Stomach smooth muscle (tissue), 2 donors: ENCODE results near the gene BORCS5.

Source experiments
- H3K27ac ChIP-seq: one replicate; pipeline ENCODE4 v1.7.0; 2013; ENCODE audit warnings: mild to moderate bottlenecking, low read length, inconsistent platforms
- H3K27me3 ChIP-seq, 2 donors: one replicate each; pipeline ENCODE4 v1.7.0; 2013; ENCODE audit warnings: low read length in 2 of 2; ENCODE audit not compliant: insufficient read depth in 2 of 2, control insufficient read depth in 1 of 2
- H3K36me3 ChIP-seq, 2 donors: one replicate each; pipeline ENCODE4 v1.7.0; 2013; ENCODE audit warnings: low read length in 2 of 2; ENCODE audit not compliant: control insufficient read depth in 2 of 2, insufficient read depth in 2 of 2
- H3K4me1 ChIP-seq: one replicate; pipeline ENCODE4 v1.7.0; 2013; ENCODE audit warnings: low read length; ENCODE audit not compliant: control insufficient read depth, insufficient read depth
- H3K4me3 ChIP-seq, 2 donors: one replicate each; pipeline ENCODE4 v1.7.0; 2013; ENCODE audit warnings: low read length in 2 of 2
- H3K9ac ChIP-seq, 2 donors: one replicate each; pipeline ENCODE4 v1.7.0; 2013; ENCODE audit warnings: low read length in 2 of 2, mild to moderate bottlenecking in 1 of 2
- H3K9me3 ChIP-seq, 2 donors: one replicate each; pipeline ENCODE4 v1.7.0; 2013; ENCODE audit warnings: low read length in 2 of 2; ENCODE audit not compliant: control insufficient read depth in 2 of 2
- donor health status: healthy.
- donor health status: Pancreatic carcinoma.

The BORCS5 gene

DNA sequence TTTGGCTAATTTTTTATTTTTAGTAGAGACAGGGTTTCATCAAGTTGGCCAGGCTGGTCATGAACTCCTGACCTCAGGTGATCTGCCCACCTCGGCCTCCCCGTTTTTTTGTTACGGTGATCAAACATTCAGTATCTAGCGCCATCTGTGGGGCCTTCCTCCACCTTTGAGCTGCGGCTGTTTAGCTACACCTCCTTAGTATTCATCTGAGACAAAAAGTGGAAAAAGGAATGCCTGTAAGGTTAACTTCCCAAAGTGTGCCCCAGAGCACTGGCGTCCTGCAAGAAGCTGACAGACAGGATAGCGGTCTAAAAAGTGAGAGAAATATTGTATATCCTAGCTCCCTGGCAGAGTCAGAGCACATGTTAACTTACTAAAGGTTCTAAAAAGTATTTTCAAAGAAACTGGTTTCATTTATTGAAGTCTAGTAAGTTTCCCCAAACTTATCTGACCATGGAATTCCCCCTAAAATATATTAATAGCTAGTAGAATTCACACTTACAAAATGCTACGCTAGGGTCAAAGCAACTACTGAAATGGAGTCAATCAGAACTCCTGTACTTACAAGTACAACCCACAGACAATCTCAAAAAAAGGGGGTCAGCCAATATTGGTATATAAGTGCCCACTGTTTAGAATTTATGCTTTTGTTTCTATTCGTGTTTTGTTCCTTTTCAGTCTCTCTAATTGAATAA, 146.7 kb downstream of the BORCS5 start:
- peaks cover 0 to 6% of the 10 kb centered on the region in 2 donors for H3K36me3 ChIP-seq
- H3K9ac ChIP-seq = no peak overlapping the region
- no peaks in the 10 kb centered on the region for H3K9me3 ChIP-seq
- no peaks in the 10 kb centered on the region for H3K27me3 ChIP-seq
- H3K4me1 ChIP-seq = no peaks in the 10 kb centered on the region
- no peak overlapping the region for H3K4me3 ChIP-seq
- no peak overlapping the region for H3K27ac ChIP-seq

GRCh38 chr12:12505544-12506495, 148.9 kb downstream of the BORCS5 start:
- Histone ChIP-seq H3K9me3 (no peaks in the 10 kb centered on the region), H3K4me1 (no peaks in the 10 kb centered on the region), H3K27ac (peak overlapping the region; percentile 26), H3K9ac (no peak overlapping the region), H3K27me3 (no peaks in the 10 kb centered on the region), H3K4me3 (peak overlapping the region in 1 of 2 donors; percentile 9), H3K36me3 (no peaks in the 10 kb centered on the region)

- H3K9ac ChIP-seq = no peak overlapping the region
Observed at GRCh38 chr12:12506496-12506890, 149.6 kb downstream of the BORCS5 start.

GRCh38 chr12:12507121-12507520, 150.2 kb downstream of the BORCS5 start:
- no peaks in the 10 kb centered on the region for H3K4me1 ChIP-seq
- H3K4me3 ChIP-seq = no peak overlapping the region
- no peaks in the 10 kb centered on the region for H3K9me3 ChIP-seq
- H3K9ac ChIP-seq = no peak overlapping the region
- H3K36me3 ChIP-seq = no peaks in the 10 kb centered on the region
- H3K27ac ChIP-seq = no peak overlapping the region
- no peaks in the 10 kb centered on the region for H3K27me3 ChIP-seq

More at GRCh38 chr12:12506496-12506890, 149.6 kb downstream of the BORCS5 start:
- H3K27ac ChIP-seq = no peak overlapping the region
- no peaks in the 10 kb centered on the region for H3K36me3 ChIP-seq
- no peak overlapping the region for H3K4me3 ChIP-seq
- no peaks in the 10 kb centered on the region for H3K4me1 ChIP-seq
- H3K9me3 ChIP-seq = no peaks in the 10 kb centered on the region
- H3K27me3 ChIP-seq = no peaks in the 10 kb centered on the region

GRCh38 chr12:12508612-12509011, 151.7 kb downstream of the BORCS5 start:
- Histone ChIP-seq H3K36me3 (no peaks in the 10 kb centered on the region), H3K9me3 (no peaks in the 10 kb centered on the region)

GRCh38 chr12:12510141-12510540, 153.3 kb downstream of the BORCS5 start:
- Histone ChIP-seq H3K36me3 (no peaks in the 10 kb centered on the region), H3K4me3 (no peak overlapping the region), H3K9me3 (no peaks in the 10 kb centered on the region), H3K27me3 (no peaks in the 10 kb centered on the region), H3K4me1 (no peaks in the 10 kb centered on the region), H3K9ac (no peak overlapping the region), H3K27ac (no peak overlapping the region)

More at GRCh38 chr12:12508612-12509011, 151.7 kb downstream of the BORCS5 start:
- Histone ChIP-seq H3K4me1 (no peaks in the 10 kb centered on the region), H3K27ac (no peak overlapping the region), H3K27me3 (no peaks in the 10 kb centered on the region), H3K4me3 (no peak overlapping the region), H3K9ac (no peak overlapping the region)

GRCh38 chr12:12510551-12510950, 153.7 kb downstream of the BORCS5 start:
- H3K4me1 ChIP-seq = no peaks in the 10 kb centered on the region
- H3K9ac ChIP-seq = no peak overlapping the region
- no peak overlapping the region for H3K4me3 ChIP-seq
- no peaks in the 10 kb centered on the region for H3K27me3 ChIP-seq
- no peaks in the 10 kb centered on the region for H3K36me3 ChIP-seq
- H3K9me3 ChIP-seq = no peaks in the 10 kb centered on the region
- H3K27ac ChIP-seq = no peak overlapping the region

DNA sequence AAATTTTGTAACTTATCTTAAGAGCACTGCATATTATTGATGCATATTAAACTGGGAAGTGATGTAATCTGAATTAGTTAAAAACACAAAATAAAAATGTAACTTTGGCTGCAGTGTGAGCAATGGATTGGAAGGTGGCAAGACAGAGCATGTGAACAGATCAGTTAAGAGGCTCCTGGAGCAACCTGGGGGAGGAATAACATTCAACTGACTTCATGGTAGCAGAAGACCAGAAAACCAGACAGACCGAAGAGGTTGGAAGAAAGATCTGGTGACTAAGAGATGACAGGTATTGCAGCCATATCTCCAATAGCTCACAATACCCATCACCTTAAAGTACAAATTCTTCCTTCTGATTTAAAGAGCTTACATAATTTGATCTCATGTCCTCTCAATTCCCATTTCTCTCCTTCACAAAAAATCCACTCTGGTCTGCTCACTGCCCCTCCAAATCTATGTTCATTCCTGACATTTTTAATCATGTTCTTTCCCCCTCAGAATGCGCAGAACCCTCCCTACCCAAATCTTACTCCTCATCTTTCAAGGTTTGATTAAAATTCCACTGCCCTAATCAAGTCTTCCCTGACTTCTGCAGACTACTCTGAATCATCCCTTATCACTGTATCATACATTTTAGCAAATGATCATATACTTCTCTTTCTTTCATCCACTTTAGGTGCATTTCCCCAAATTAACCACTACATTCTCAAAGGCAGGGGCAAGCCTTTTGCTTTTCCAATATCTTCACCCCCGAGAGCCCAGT, 154.3 kb downstream of the BORCS5 start:
- H3K4me3 ChIP-seq = no peak overlapping the region
- no peaks in the 10 kb centered on the region for H3K9me3 ChIP-seq
- no peaks in the 10 kb centered on the region for H3K4me1 ChIP-seq
- H3K27ac ChIP-seq = no peak overlapping the region
- H3K36me3 ChIP-seq = no peaks in the 10 kb centered on the region
- no peak overlapping the region for H3K9ac ChIP-seq
- H3K27me3 ChIP-seq = no peaks in the 10 kb centered on the region

DNA sequence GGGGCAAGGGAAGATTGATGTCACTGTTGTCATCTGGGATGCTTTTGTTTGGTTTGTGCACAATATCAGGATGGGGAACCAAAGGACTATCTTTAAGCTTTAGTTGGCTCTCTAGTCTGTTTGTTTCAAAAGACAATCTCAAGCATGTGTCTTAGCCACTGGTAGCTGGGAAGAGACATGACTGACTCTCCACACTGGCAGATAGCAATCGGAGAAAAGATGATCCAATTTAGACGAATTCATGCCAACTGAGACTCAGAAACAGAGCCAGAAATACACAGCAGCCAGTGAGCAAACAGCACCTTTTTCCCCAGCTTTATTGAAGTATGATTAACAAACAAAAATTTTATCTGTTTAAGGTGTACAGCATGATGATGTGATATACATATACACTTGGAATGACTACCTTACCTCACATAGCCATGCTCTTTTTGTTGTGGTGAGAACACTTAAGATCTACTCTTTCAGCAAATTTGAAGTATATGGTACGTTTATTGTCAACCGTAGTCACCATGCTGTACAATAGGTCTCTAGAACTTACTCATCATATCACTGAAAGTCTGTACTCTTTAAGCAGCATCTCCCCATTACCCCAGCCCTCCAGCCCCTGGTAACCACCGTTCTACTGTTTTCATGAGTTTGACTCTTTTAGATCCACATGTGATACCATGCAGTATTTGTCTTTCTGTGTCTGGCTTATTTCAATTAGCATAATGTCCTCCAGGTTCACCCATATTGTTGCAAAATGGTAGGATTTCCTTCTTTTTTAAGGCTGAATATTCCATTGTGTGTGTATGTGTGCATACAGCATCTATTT, 155.2 kb downstream of the BORCS5 start:
- H3K9ac ChIP-seq = no peak overlapping the region
- H3K4me1 ChIP-seq = no peaks in the 10 kb centered on the region
- no peak overlapping the region for H3K27ac ChIP-seq
- H3K27me3 ChIP-seq = no peaks in the 10 kb centered on the region
- no peak overlapping the region for H3K4me3 ChIP-seq
- no peaks in the 10 kb centered on the region for H3K9me3 ChIP-seq
- no peaks in the 10 kb centered on the region for H3K36me3 ChIP-seq
